ENCODE data around the gene ACSS2.
"Not testable (repeated sequence)": the region's sequence is repeated elsewhere in the genome, so short reads cannot be mapped to it uniquely, and the experiment has no call there.

ACSS2 gene

DNA sequence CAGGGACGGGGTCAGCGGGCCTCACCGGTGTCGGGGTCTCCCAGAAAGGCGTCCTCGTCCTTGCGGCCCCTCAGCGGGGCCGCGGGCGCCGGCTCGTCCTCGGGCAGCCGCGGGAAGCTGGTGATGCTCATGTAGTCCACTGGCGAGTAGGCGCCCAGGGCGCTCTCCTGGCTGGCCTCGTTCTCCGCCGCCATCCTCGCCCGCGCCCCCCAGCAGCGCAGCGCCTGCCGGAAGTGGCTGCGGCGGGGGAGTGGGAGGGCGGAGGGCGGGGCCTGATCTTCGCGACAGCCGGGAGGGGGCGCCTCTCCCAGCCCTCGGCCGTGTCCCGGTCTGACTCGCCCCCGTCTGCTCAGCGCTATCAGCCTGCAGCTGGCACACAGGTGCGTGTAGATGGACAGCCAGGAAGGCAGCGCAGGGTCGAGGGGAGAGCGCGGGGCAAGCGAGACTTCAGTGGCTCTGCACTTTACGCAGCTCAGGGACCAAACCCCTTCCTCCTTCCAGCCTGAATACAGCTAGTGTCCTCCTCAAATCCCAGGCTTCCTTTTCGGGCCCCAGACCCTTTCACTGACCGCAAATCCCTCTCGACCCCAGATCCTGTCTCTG, 3.7 kb upstream of the ACSS2 start, which contains the start of gene GGT7:
TSS of gene GGT7 (minus strand) at position 235 of the 603 bp plus-strand sequence. CDS start at position 194, 41 bp downstream.
- no peaks in the 10 kb centered on the region for H3K36me3 ChIP-seq (ENCODE audit: control insufficient read depth, insufficient read depth, low read length)
- 4% methylated on average over 52 of the region's 52 CpGs for WGBS, 2 experiments
- no peak within 1 kb of the TSS for H3K27ac ChIP-seq (ENCODE audit: insufficient read depth, low read depth, low read length, poor library complexity, severe bottlenecking)

DNA sequence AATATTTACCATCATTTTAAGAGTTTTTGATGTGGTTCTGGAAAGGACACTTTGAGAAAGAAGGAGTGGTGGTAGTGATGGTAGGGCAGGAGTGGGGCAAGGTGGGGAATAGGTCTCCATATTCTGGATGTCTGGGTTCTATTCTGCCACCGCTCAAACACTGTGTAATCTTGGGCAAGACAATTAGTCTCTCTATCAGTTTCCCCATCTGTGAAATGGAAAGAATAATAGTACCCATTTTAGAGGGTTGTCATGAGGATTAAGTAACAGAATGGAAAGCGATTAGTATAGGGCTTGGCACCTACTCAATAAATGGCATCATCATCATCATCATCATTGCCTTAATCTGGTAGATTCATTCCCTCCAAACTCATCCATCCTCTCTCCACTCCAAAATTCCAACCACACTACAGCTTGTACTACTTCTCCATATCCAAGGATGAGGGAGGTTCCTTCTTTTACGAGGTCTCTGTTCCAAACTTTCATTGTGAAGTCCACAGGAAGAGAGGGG, 2.8 kb upstream of the ACSS2 start:
- Histone ChIP-seq H3K27ac (ENCODE audit: insufficient read depth, low read depth, low read length, poor library complexity, severe bottlenecking) (no peak overlapping the region), H3K4me3 (ENCODE audit: insufficient read depth, low read depth, low read length) (no peak overlapping the region), H3K27me3 (ENCODE audit: control insufficient read depth, insufficient read depth, low read length, poor library complexity, severe bottlenecking) (peaks cover 29% of the 10 kb centered on the region), H3K36me3 (ENCODE audit: control insufficient read depth, insufficient read depth, low read length) (no peaks in the 10 kb centered on the region), H3K9me3 (ENCODE audit: control insufficient read depth, low read length) (no peaks in the 10 kb centered on the region), H3K4me1 (ENCODE audit: control insufficient read depth, insufficient read depth, low read length) (peaks cover 4% of the 10 kb centered on the region)
- WGBS, 2 experiments, result 78 to 83% methylated on average over 3 of the region's 3 CpGs

More for the DNA sequence above, 3.7 kb upstream of the ACSS2 start, which contains the start of gene GGT7:
- Histone ChIP-seq H3K27me3 (ENCODE audit: control insufficient read depth, insufficient read depth, low read length, poor library complexity, severe bottlenecking) (peaks cover 25% of the 10 kb centered on the region), H3K9me3 (ENCODE audit: control insufficient read depth, low read length) (no peaks in the 10 kb centered on the region), H3K4me1 (ENCODE audit: control insufficient read depth, insufficient read depth, low read length) (peaks cover 4% of the 10 kb centered on the region), H3K4me3 (ENCODE audit: insufficient read depth, low read depth, low read length) (peak within 1 kb of the TSS; percentile 64)

DNA sequence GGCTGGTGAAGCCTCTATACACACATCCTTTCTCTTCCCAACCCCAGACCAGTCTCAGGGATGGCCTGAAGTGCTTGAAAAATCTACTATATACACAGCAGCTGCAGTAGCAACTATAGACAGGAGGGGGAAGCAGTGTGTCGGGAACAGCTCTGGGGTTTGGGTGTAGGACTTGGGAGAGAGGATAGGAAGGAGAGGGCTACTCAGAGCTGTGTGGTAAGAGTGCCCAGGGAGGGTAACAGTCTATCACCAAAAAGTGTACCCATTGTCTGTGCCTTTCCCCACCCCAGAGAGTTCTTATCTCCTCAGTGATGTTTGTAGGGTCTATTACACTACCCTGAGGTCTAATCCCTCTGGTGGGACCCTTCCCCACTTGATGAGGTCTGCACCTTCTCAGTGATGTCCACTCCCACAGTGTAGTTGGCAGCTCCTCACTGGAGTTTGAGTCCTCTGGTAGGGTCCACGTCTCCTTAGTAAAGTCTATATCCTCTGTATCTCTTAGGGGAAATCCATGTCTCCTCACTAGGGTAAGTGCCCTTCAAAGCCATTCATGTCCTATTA, 2.2 kb upstream of the ACSS2 start:
- WGBS, 2 experiments, result 35 to 42% methylated on average over 2 of the region's 2 CpGs
- Histone ChIP-seq H3K36me3 (ENCODE audit: control insufficient read depth, insufficient read depth, low read length) (no peaks in the 10 kb centered on the region), H3K4me3 (ENCODE audit: insufficient read depth, low read depth, low read length) (no peak overlapping the region), H3K9me3 (ENCODE audit: control insufficient read depth, low read length) (no peaks in the 10 kb centered on the region), H3K27ac (ENCODE audit: insufficient read depth, low read depth, low read length, poor library complexity, severe bottlenecking) (no peak overlapping the region), H3K4me1 (ENCODE audit: control insufficient read depth, insufficient read depth, low read length) (peaks cover 4% of the 10 kb centered on the region), H3K27me3 (ENCODE audit: control insufficient read depth, insufficient read depth, low read length, poor library complexity, severe bottlenecking) (peaks cover 29% of the 10 kb centered on the region)

DNA sequence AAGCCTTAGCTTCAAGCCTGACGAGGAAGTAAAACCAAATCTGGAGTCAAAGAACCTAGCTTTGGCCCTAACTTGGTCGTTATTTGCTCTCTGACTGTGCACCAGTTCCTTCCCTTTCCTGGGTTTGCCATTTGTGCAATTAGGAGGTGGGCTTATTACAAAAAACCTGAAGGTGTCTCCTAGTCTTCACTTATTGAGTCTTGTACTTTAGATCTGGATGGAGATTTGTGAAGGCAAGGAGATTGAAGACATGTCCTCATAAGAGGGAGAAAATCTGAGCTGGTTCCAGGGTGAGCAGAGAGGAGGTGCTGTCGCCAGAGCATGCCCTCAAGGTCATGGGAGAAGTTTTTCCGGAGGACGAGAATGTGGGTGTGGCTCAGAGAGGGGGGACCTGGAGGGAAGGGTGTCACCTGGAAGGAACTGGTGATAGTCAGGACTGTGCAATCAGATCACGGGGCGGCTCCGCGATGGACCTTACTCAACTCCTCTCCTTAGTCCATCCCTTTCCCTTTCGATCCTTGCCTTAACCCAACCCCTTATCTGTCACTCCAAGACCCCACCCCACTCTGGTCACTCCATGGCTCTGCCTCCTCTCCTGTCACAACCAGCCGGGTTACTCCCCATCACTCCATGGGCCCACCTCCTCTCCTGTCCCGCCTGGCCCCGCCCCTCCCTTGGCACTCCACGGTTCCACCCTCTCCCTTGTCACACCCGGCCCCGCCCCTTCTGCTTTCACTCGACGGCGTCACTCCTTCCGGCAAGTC, 588 bp upstream of the ACSS2 start:
- WGBS, 2 experiments, result 11% methylated on average over 20 of the region's 20 CpGs
- H3K4me3 ChIP-seq (ENCODE audit: insufficient read depth, low read depth, low read length), result peak overlapping the region; percentile 7
- no peak overlapping the region for H3K27ac ChIP-seq (ENCODE audit: insufficient read depth, low read depth, low read length, poor library complexity, severe bottlenecking)
- peaks cover 29% of the 10 kb centered on the region for H3K27me3 ChIP-seq (ENCODE audit: control insufficient read depth, insufficient read depth, low read length, poor library complexity, severe bottlenecking)
- peaks cover 4% of the 10 kb centered on the region for H3K4me1 ChIP-seq (ENCODE audit: control insufficient read depth, insufficient read depth, low read length)
- H3K36me3 ChIP-seq (ENCODE audit: control insufficient read depth, insufficient read depth, low read length), result no peaks in the 10 kb centered on the region
- no peaks in the 10 kb centered on the region for H3K9me3 ChIP-seq (ENCODE audit: control insufficient read depth, low read length)

DNA sequence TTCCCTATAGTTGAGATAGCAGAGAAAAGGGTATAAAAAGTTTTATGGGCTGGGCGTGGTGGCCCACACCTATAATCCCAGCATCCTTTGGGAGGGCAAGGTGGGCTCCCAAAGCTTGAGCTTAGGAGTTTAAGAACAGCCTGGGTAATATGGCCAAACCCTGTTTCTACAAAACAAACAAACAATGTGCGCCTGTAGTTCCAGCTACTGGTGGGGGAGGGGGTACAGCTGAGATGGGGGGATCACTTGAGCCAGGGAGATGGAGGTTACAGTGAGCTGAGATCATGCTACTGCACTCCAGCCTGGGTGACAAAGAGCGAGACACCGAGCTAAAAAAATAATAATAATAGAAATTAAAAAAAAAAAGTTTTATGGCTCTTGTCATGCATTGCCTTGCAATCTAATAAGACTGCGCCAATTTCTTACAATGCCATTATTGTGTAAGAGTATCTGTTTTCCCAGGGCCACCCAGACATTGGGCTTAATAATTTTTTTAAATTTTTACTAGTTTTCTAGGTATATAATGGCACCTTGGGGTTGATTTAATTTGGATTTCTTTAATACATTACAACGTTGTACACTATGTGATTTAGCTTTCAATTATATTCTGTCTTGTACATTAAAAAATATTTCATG, 3.9 kb downstream of the ACSS2 start:
- WGBS, 2 experiments, result 91 to 93% methylated on average over 3 of the region's 6 CpGs
- H3K27me3 ChIP-seq (ENCODE audit: control insufficient read depth, insufficient read depth, low read length, poor library complexity, severe bottlenecking), result peaks cover 18% of the 10 kb centered on the region
- no peak overlapping the region for H3K4me3 ChIP-seq (ENCODE audit: insufficient read depth, low read depth, low read length)
- H3K27ac ChIP-seq (ENCODE audit: insufficient read depth, low read depth, low read length, poor library complexity, severe bottlenecking), result no peak overlapping the region
- no peaks in the 10 kb centered on the region for H3K4me1 ChIP-seq (ENCODE audit: control insufficient read depth, insufficient read depth, low read length)
- no peaks in the 10 kb centered on the region for H3K9me3 ChIP-seq (ENCODE audit: control insufficient read depth, low read length)
- H3K36me3 ChIP-seq (ENCODE audit: control insufficient read depth, insufficient read depth, low read length), result no peaks in the 10 kb centered on the region

DNA sequence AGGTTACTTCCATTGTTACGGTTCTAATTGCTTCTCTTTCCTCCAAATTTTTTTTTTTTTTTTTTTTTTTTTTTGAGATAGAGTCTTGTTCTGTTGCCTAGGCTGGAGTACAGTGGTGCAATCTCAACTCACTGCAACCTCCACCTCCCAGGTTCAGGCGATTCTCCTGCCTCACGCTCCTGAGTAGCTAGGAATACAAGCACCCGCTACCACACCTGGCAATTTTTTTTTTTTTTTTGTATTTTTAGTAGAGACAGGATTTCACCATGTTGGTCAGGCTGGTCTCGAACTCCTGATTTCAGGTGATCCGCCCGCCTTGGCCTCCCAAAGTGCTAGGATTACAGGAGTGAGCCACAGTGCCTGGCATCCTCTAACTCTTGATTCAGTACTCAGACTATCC, 4.6 kb downstream of the ACSS2 start:
- not testable (repeated sequence) for H3K36me3 ChIP-seq (ENCODE audit: control insufficient read depth, insufficient read depth, low read length); H3K27ac ChIP-seq (ENCODE audit: insufficient read depth, low read depth, low read length, poor library complexity, severe bottlenecking); H3K4me3 ChIP-seq (ENCODE audit: insufficient read depth, low read depth, low read length); H3K4me1 ChIP-seq (ENCODE audit: control insufficient read depth, insufficient read depth, low read length); H3K9me3 ChIP-seq (ENCODE audit: control insufficient read depth, low read length)
- 91 to 96% methylated on average over 6 to 7 of the region's 7 CpGs for WGBS, 2 experiments
- H3K27me3 ChIP-seq (ENCODE audit: control insufficient read depth, insufficient read depth, low read length, poor library complexity, severe bottlenecking), result peaks cover 18% of the 10 kb centered on the region

DNA sequence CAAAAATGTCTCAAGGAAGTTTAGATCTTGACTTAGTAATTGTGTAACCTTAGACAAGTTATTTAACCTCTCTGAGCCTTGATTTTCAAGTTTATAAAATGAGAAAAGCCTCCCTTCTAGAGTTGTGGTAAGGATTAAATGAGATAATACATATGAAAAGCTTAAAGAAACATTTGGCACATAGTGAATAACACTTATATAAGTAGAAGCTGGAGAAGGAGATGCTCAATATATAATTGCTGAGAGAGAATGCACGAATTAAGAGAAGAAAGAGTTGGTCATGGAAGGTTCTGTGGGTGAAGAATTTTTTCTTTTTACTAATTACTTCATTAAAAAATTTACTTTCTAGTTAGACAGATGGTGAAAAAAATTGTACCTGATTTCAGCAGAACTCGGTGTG, 5.3 kb downstream of the ACSS2 start:
- Histone ChIP-seq H3K4me1 (ENCODE audit: control insufficient read depth, insufficient read depth, low read length) (no peaks in the 10 kb centered on the region), H3K27me3 (ENCODE audit: control insufficient read depth, insufficient read depth, low read length, poor library complexity, severe bottlenecking) (peaks cover 14% of the 10 kb centered on the region), H3K27ac (ENCODE audit: insufficient read depth, low read depth, low read length, poor library complexity, severe bottlenecking) (no peak overlapping the region), H3K4me3 (ENCODE audit: insufficient read depth, low read depth, low read length) (no peak overlapping the region), H3K36me3 (ENCODE audit: control insufficient read depth, insufficient read depth, low read length) (no peaks in the 10 kb centered on the region), H3K9me3 (ENCODE audit: control insufficient read depth, low read length) (no peaks in the 10 kb centered on the region)
- 72 to 88% methylated on average over 1 to 2 of the region's 2 CpGs for WGBS, 2 experiments

DNA sequence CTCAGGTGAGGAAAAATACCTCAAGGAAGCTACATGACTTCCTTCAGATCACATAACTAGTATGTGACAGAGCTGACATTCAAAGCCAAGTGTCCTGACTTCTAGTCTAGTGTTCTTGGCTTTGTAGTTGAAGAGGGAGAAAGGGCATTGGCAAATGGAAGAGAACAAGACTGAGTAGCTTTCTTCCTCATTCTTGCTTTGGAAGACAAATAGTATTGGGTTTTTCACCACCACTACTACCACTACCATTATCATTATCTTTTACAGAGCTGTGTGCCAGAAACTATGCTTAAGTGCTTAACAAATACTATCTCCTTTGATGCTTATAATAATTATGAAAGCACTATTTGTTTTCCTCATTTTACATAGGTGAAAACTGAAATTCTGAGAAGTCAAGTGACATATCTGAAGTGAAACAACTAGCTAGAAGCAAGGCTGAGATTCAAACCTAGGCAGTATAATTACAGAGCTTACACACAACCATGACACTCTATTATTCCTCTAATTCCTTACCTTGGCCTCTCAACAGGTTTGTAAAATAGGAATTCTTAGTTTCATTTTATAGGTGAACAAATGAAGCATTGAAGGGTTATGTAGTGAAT, 6.8 kb downstream of the ACSS2 start:
- Histone ChIP-seq H3K27me3 (ENCODE audit: control insufficient read depth, insufficient read depth, low read length, poor library complexity, severe bottlenecking) (no peaks in the 10 kb centered on the region), H3K4me3 (ENCODE audit: insufficient read depth, low read depth, low read length) (no peak overlapping the region), H3K27ac (ENCODE audit: insufficient read depth, low read depth, low read length, poor library complexity, severe bottlenecking) (no peak overlapping the region), H3K9me3 (ENCODE audit: control insufficient read depth, low read length) (no peaks in the 10 kb centered on the region), H3K4me1 (ENCODE audit: control insufficient read depth, insufficient read depth, low read length) (no peaks in the 10 kb centered on the region), H3K36me3 (ENCODE audit: control insufficient read depth, insufficient read depth, low read length) (no peaks in the 10 kb centered on the region)

DNA sequence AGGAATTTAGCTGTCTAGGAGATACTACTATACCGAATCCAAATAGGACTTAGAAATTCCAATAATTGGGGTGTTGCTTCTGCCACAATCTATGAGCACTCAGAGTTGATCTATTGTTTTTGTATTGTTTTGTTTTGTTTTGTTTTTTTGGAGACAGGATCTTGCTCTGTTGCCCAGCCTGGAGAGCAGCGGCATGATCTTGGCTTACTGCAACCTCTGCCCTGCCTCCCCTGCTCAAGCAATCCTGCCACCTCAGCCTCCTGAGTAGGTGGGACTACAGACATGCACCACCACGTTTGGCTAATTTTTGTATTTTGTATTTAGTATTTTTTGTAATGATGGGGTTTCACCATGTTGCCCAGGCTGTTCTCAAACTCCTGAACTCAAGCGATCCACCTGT, 7.4 kb downstream of the ACSS2 start:
- Histone ChIP-seq H3K27me3 (ENCODE audit: control insufficient read depth, insufficient read depth, low read length, poor library complexity, severe bottlenecking) (no peaks in the 10 kb centered on the region), H3K36me3 (ENCODE audit: control insufficient read depth, insufficient read depth, low read length) (no peaks in the 10 kb centered on the region), H3K9me3 (ENCODE audit: control insufficient read depth, low read length) (no peaks in the 10 kb centered on the region), H3K4me1 (ENCODE audit: control insufficient read depth, insufficient read depth, low read length) (no peaks in the 10 kb centered on the region), H3K27ac (ENCODE audit: insufficient read depth, low read depth, low read length, poor library complexity, severe bottlenecking) (no peak overlapping the region), H3K4me3 (ENCODE audit: insufficient read depth, low read depth, low read length) (no peak overlapping the region)
- 87 to 96% methylated on average over 4 of the region's 4 CpGs for WGBS, 2 experiments

DNA sequence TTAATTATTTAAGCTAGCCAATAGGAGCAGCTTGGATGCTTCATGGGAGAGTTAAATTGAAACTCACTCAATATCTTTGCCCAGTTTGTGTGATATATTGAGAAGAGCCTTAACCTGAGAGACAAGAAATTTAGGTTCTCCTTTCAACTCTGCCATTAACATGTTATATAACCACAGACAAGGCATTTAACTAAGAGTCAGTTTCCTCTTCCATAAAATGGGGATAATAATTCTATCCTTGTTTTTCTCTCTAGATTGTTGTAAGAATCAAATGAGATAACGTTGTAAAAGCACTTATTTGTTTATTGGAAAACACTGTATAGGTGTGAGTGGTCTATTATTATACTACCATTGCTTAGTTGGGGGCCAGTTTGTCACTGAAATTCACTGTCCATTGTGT, 7.8 kb downstream of the ACSS2 start:
- Histone ChIP-seq H3K27ac (ENCODE audit: insufficient read depth, low read depth, low read length, poor library complexity, severe bottlenecking) (no peak overlapping the region), H3K4me1 (ENCODE audit: control insufficient read depth, insufficient read depth, low read length) (no peaks in the 10 kb centered on the region), H3K4me3 (ENCODE audit: insufficient read depth, low read depth, low read length) (no peak overlapping the region), H3K27me3 (ENCODE audit: control insufficient read depth, insufficient read depth, low read length, poor library complexity, severe bottlenecking) (no peaks in the 10 kb centered on the region), H3K36me3 (ENCODE audit: control insufficient read depth, insufficient read depth, low read length) (no peaks in the 10 kb centered on the region), H3K9me3 (ENCODE audit: control insufficient read depth, low read length) (no peaks in the 10 kb centered on the region)
- 80 to 89% methylated on average over 1 of the region's 1 CpG for WGBS, 2 experiments

All from ectodermal cell (in vitro differentiated cells).